HepG2 (cell line): ENCODE results near the gene OSBPL1A. TPM values are rescaled to one million over a fixed set of nuclear protein-coding genes. Genes with fewer than 3 reads are reported as not detected.

Experiments
- ATAC-seq: fragments of 200-7000 bp; cut with Tn5 transposase; 3 replicates; pipeline ENCODE4 v1.9.1; 2020; ENCODE audit warnings: mild to moderate bottlenecking, moderate library complexity
- BruUV-seq: library from RNA; stranded (reverse); fragments of 400-500 nt; replicated peaks from 2 replicates; lab custom pipeline; 2021; lab: Mats Ljungman, UMichigan
- CTCF ChIA-PET: fragments of 300-600 bp; formaldehyde crosslinking; extraction: SDS; loops from one replicate; lab custom pipeline; 2021; ENCODE audit warnings: low total read pairs, inconsistent platforms, low intra/inter-chr PET ratio; lab: Yijun Ruan, JAX
- POLR2A ChIA-PET: fragments of 350-600 bp; sonication (Branson Sonifier 250); formaldehyde crosslinking; loops from one replicate; lab custom pipeline; 2020; ENCODE audit warnings: antibody characterized with exemption, inconsistent platforms; lab: Yijun Ruan, JAX
- DNase-seq: peaks from one replicate; pipeline ENCODE4 v3.0.0-alpha.2; 2015; ENCODE audit warnings: low spot score
- FAIRE-seq: peaks from 3 replicates; lab custom pipeline; 2011; peaks lifted over from hg19 to GRCh38; lab: Jason Lieb, UNC
- H2AFZ ChIP-seq: one replicate; pipeline ENCODE4 v1.6.1; 2011; ENCODE audit warnings: low read length, inconsistent platforms
- H3K27ac ChIP-seq: fragments of 300-600 bp; 3 replicates; pipeline ENCODE4 v1.8.0; 2011; ENCODE audit warnings: mixed run types, mild to moderate bottlenecking, mixed read lengths, low read length, inconsistent platforms; ENCODE audit not compliant: insufficient read depth; ENCODE audit errors: extremely low read length
- H3K27me3 ChIP-seq, 2 experiments: fragments of 200-600 bp in 1 of 2; 2 replicates in 1 of 2; 3 replicates in 1 of 2; pipeline versions ENCODE4 v1.6.0 to v1.8.0; 2011; ENCODE audit warnings: low read length in 2 of 2, mild to moderate bottlenecking in 2 of 2, moderate library complexity in 2 of 2, inconsistent platforms in 1 of 2; ENCODE audit not compliant: insufficient read depth in 2 of 2, control insufficient read depth in 1 of 2
- H3K36me3 ChIP-seq, 2 experiments: fragments of 200-600 bp in 1 of 2; replicated peaks in 1 of 2; 2 replicates in 1 of 2; 3 replicates in 1 of 2; pipeline versions ENCODE4 v1.5.1 to v1.8.0; 2011; ENCODE audit warnings: low read length in 2 of 2, inconsistent platforms in 1 of 2; ENCODE audit not compliant: insufficient read depth in 2 of 2, control insufficient read depth in 1 of 2
- H3K4me1 ChIP-seq: 2 replicates; pipeline ENCODE4 v1.5.1; 2012; ENCODE audit warnings: low read length, inconsistent platforms; ENCODE audit not compliant: insufficient read depth
- H3K4me2 ChIP-seq: 2 replicates; pipeline ENCODE4 v1.6.0; 2011; ENCODE audit warnings: low read depth, low read length, inconsistent platforms
- H3K4me3 ChIP-seq, 3 experiments: fragments of 200-600 bp in 1 of 3; sonication (generic), shearing (Covaris generic) in 1 of 3; replicated peaks in 1 of 3; 2 replicates each; pipeline ENCODE4 v1.5.1; 2011 to 2016; ENCODE audit warnings: low read length in 3 of 3, inconsistent platforms in 2 of 3, low read depth in 2 of 3, mild to moderate bottlenecking in 2 of 3, control low read depth in 1 of 3, mixed read lengths in 1 of 3; ENCODE audit not compliant: insufficient read depth in 1 of 3
- H3K79me2 ChIP-seq: one replicate; pipeline ENCODE4 v1.6.1; 2011; ENCODE audit warnings: low read length, inconsistent platforms; ENCODE audit not compliant: insufficient read depth
- H3K9ac ChIP-seq: 2 replicates; pipeline ENCODE4 v1.6.0; 2011; ENCODE audit warnings: mild to moderate bottlenecking, low read depth, low read length, inconsistent platforms; ENCODE audit not compliant: insufficient read depth
- H3K9me3 ChIP-seq: 2 replicates; pipeline ENCODE4 v1.5.1; 2012; ENCODE audit warnings: mild to moderate bottlenecking, low read length
- H4K20me1 ChIP-seq: 2 replicates; pipeline ENCODE4 v1.6.0; 2011; ENCODE audit warnings: inconsistent platforms, mild to moderate bottlenecking, low read length, moderate library complexity; ENCODE audit not compliant: insufficient read depth
- HES4 ChIP-seq: sonication (generic); formaldehyde crosslinking; IDR thresholded peaks from 2 replicates; pipeline ENCODE4 v1.9.0; 2021; ENCODE audit warnings: mild to moderate bottlenecking, missing genetic modification reagents, borderline replicate concordance
- KAT2B ChIP-seq: fragments of 150-350 bp; IDR thresholded peaks from 2 replicates; pipeline ENCODE4 v1.6.1; 2014; ENCODE audit warnings: low read depth, low read length, borderline replicate concordance
- KDM2A ChIP-seq: sonication (generic); formaldehyde crosslinking; IDR thresholded peaks from 2 replicates; pipeline ENCODE4 v1.4.0; 2020; ENCODE audit warnings: low read depth, missing genetic modification reagents, borderline replicate concordance
- MAF1 ChIP-seq: sonication (generic); formaldehyde crosslinking; IDR thresholded peaks from 2 replicates; pipeline ENCODE4 v1.5.0; 2020; ENCODE audit warnings: missing genetic modification reagents, borderline replicate concordance
- MYC ChIP-seq: sonication (generic); formaldehyde crosslinking; IDR thresholded peaks from 2 replicates; pipeline ENCODE4 v1.9.0; 2021; ENCODE audit warnings: missing genetic modification reagents, borderline replicate concordance
- PHB2 ChIP-seq: fragments of 450-650 bp; IDR thresholded peaks from 2 replicates; pipeline ENCODE4 v1.6.1; 2018; ENCODE audit not compliant: partially characterized antibody
- SIN3B ChIP-seq: fragments of 150-350 bp; IDR thresholded peaks from 2 replicates; pipeline ENCODE4 v1.6.1; 2014; ENCODE audit warnings: low read length
- ZIK1 ChIP-seq: sonication (generic); formaldehyde crosslinking; IDR thresholded peaks from 2 replicates; pipeline ENCODE4 v1.5.0; 2020; ENCODE audit warnings: mild to moderate bottlenecking, low read depth, missing genetic modification reagents, borderline replicate concordance
- ZNF280D ChIP-seq: sonication (generic); formaldehyde crosslinking; IDR thresholded peaks from 2 replicates; pipeline ENCODE4 v1.5.1; 2020; ENCODE audit warnings: mild to moderate bottlenecking, missing genetic modification reagents
- ZNF720 ChIP-seq: sonication (generic); formaldehyde crosslinking; IDR thresholded peaks from 2 replicates; pipeline ENCODE4 v1.4.0; 2020; ENCODE audit warnings: missing genetic modification reagents
- ZNF790 ChIP-seq: sonication (generic); formaldehyde crosslinking; IDR thresholded peaks from 2 replicates; pipeline ENCODE4 v1.8.0; 2022; ENCODE audit warnings: missing genetic modification reagents, mild to moderate bottlenecking, borderline replicate concordance
- ZSCAN25 ChIP-seq: sonication (generic); formaldehyde crosslinking; IDR thresholded peaks from 2 replicates; pipeline ENCODE4 v1.8.0; 2022; ENCODE audit warnings: mild to moderate bottlenecking, missing genetic modification reagents
- in situ Hi-C: cut with HindIII; loops from 2 replicates; pipeline ENCODE4 v1.10.0; 2017; ENCODE audit warnings: low pct_unique_long_range_greater_than_20kb; ENCODE audit not compliant: extremely low pct_ligation_motif_present
- intact Hi-C: fragments of 100-400 bp; cut with micrococcal nuclease; formaldehyde crosslinking; loops from one replicate; pipeline ENCODE4 v1.10.0; 2022; ENCODE audit not compliant: unreplicated experiment
- polyA plus RNA-seq, 8 experiments: library from polyadenylated mRNA; depleted of rRNA in 3 of 8; stranded (reverse) in 7 of 8; unstranded in 1 of 8; fragments of >200 nt; fragmentation: Illumina TruSeq in 4 of 8; extraction: Trizol in 4 of 8; gene quantifications; 2 replicates each; pipeline versions ENCODE4 v1.2.1 to v1.2.3, GENCODE V29; 2011 to 2016; ENCODE audit warnings: low read depth in 4 of 8, missing spikeins in 1 of 8, mixed read lengths in 1 of 8; ENCODE audit not compliant: insufficient read depth in 1 of 8
- total RNA-seq, 5 experiments: library from RNA; depleted of rRNA; stranded (reverse); fragments of >200 nt; fragmentation: Illumina TruSeq; extraction: Trizol; gene quantifications; 2 replicates each; pipeline ENCODE4 v1.2.3, GENCODE V29; 2016; ENCODE audit warnings: low read depth in 1 of 5
- TF ChIP-seq, protein P1 (sequence below): sonication (generic); formaldehyde crosslinking; IDR thresholded peaks from 2 replicates; pipeline ENCODE4 v1.9.0; 2021; ENCODE audit warnings: missing genetic modification reagents, borderline replicate concordance
- TF ChIP-seq, protein P2 (sequence below): sonication (generic); formaldehyde crosslinking; IDR thresholded peaks from 2 replicates; pipeline ENCODE4 v1.8.1; 2022; ENCODE audit warnings: mild to moderate bottlenecking, missing genetic modification reagents

OSBPL1A gene
- total and polyA plus RNA-seq, 2 of the 13 experiments (the other 11 are each of a cell fraction or from before 2014, with no cell fraction given) = 0.02 TPM; not detected in 1

GRCh38 chr18:24276994-24277393 is 120.6 kb downstream of the OSBPL1A start:
- no TSS peak for BruUV-seq
- H3K4me3 ChIP-seq = no peak overlapping the region
- in situ Hi-C loops = no loop called here
- no peak overlapping the region for H2AFZ ChIP-seq
- no peak for FAIRE-seq
- no peak for ATAC-seq
- no peaks in the 10 kb centered on the region for H3K36me3 ChIP-seq
- H3K9ac ChIP-seq = no peak overlapping the region
- H3K4me2 ChIP-seq = no peak overlapping the region
- DNase-seq = no peak
- H4K20me1 ChIP-seq = no peaks in the 10 kb centered on the region
- H3K9me3 ChIP-seq = no peaks in the 10 kb centered on the region
- TF ChIP-seq ZIK1 (CRISPR knock-in tag) (no peak), ZNF720 (no peak), KDM2A (CRISPR knock-in tag) (no peak), SIN3B (no peak), KAT2B (no peak), ZSCAN25 (CRISPR knock-in tag) (no peak), ZNF790 (CRISPR knock-in tag) (no peak), HES4 (CRISPR knock-in tag) (no peak), ZNF280D (CRISPR knock-in tag) (no peak), MYC (CRISPR knock-in tag) (no peak), PHB2 (no peak), MAF1 (no peak)
- TF ChIP-seq, protein P1, sequence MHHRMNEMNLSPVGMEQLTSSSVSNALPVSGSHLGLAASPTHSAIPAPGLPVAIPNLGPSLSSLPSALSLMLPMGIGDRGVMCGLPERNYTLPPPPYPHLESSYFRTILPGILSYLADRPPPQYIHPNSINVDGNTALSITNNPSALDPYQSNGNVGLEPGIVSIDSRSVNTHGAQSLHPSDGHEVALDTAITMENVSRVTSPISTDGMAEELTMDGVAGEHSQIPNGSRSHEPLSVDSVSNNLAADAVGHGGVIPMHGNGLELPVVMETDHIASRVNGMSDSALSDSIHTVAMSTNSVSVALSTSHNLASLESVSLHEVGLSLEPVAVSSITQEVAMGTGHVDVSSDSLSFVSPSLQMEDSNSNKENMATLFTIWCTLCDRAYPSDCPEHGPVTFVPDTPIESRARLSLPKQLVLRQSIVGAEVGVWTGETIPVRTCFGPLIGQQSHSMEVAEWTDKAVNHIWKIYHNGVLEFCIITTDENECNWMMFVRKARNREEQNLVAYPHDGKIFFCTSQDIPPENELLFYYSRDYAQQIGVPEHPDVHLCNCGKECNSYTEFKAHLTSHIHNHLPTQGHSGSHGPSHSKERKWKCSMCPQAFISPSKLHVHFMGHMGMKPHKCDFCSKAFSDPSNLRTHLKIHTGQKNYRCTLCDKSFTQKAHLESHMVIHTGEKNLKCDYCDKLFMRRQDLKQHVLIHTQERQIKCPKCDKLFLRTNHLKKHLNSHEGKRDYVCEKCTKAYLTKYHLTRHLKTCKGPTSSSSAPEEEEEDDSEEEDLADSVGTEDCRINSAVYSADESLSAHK (CRISPR knock-in tag) = no peak
- TF ChIP-seq, protein P2, sequence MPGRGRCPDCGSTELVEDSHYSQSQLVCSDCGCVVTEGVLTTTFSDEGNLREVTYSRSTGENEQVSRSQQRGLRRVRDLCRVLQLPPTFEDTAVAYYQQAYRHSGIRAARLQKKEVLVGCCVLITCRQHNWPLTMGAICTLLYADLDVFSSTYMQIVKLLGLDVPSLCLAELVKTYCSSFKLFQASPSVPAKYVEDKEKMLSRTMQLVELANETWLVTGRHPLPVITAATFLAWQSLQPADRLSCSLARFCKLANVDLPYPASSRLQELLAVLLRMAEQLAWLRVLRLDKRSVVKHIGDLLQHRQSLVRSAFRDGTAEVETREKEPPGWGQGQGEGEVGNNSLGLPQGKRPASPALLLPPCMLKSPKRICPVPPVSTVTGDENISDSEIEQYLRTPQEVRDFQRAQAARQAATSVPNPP (CRISPR knock-in tag) = no peak
- no peak overlapping the region for H3K27ac ChIP-seq
- ChIA-PET CTCF (no interaction called here), POLR2A (no interaction called here)
- intact Hi-C loops = loop anchor here (10.0 kb wide), 1 partner anchor 102 kb away; no protein-coding TSS in a partner anchor
- peaks cover 0 to 12% of the 10 kb centered on the region in 2 experiments; a peak in 4 of 5 replicates for H3K27me3 ChIP-seq
- H3K79me2 ChIP-seq = no peaks in the 10 kb centered on the region
- 0 out of 2 replicates have a peak, but pooled peaks cover 4% of the 10 kb centered on the region for H3K4me1 ChIP-seq
